Mononuclear cell (primary cell): ENCODE results near the gene TMPRSS3. TPM values are rescaled to one million over a fixed set of nuclear protein-coding genes. Genes with fewer than 3 reads are reported as not detected.
A peak's percentile ranks its signal among the peaks of the same experiment; 100 is the strongest.

Experiments used
- H3K27me3 ChIP-seq: 2 replicates; pipeline ENCODE4 v1.6.0; 2011; ENCODE audit warnings: low read length, control low read depth; ENCODE audit not compliant: insufficient read depth
- H3K4me1 ChIP-seq: 2 replicates; pipeline ENCODE4 v1.5.1; 2011; ENCODE audit warnings: mild to moderate bottlenecking, low read length, control low read depth; ENCODE audit not compliant: insufficient read depth
- H3K4me3 ChIP-seq: 2 replicates; pipeline ENCODE4 v1.5.1; 2011; ENCODE audit warnings: mild to moderate bottlenecking, low read length, moderate library complexity
- H3K9me3 ChIP-seq: 2 replicates; pipeline ENCODE4 v1.5.1; 2011; ENCODE audit warnings: low read depth, mild to moderate bottlenecking, control low read depth, low read length
- total RNA-seq: library from RNA; depleted of rRNA; stranded (reverse); fragments of >200 nt; gene quantifications from one replicate; pipeline ENCODE4 v1.2.3, GENCODE V29; 2012

TMPRSS3 gene
- total RNA-seq, 1 donor: 0.42 TPM

DNA sequence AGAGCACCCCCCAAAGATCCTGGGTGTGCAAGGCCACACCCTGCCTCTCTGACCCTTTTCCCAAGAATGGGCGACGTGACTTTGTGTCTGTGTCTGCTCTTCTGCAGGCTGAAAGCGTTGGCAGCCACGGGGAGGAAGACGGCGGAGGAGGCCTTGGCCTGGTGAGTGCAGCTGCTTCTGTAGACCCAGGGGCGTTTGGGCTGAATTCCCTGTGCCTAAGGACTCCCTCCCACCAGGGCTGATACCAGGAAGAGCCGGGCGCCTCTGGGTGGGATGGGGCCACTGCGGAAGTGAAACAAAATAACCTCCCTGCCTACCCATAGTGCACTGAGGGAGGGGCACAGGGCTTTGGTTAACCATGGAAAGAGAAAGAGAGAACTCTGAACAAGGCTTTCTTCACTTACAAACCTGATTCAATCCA lies 10.4 kb upstream of the TMPRSS3 start:
- H3K4me3 ChIP-seq: peak overlapping the region; percentile 47

DNA sequence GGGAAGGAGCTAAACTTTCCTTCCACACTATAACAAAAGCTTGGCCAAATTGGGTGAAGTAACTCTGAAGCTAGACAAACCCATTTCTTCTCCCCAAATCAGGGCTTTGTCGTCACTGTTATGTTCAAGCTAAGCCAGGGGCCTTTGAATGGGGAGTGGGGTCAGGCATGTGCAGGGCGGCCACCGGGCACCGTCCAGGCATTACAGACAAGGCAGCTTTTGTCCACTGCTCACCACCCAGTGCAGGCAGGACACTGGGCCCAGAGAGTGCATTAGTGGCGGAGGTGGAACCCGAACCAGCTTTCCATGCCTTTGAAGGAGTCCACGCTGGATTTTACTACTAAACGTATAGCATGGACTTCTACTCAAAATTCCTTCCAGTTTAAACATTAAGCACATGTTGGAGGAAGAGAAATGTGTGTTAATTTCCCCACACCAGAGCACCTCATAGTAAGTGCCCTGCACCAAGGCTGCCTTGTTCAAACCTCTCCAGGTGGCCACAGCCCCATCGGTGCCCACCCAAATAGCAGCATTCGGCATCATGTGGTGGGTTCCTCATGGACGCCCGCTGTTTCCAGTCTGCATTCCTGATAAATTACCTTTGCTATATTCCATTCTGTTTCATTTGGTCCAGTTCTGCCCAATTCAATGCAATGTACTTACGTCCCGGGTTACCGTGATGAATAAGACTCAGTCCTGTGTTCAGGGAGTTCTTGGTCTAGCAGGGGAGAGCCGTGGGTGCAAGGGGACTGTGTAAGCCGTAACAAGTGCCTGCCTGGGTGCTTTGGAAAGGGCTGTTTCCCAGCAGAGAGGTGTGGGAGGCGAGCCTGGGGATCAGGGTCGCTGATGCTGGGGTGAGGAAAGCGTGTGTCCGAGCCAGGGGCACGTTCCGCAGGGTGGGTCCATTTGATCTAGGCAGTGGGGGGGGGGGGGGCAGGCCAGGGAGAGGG lies 9.5 kb upstream of the TMPRSS3 start:
- Histone ChIP-seq H3K9me3 (peaks cover 6% of the 10 kb centered on the region), H3K4me3 (peak overlapping the region; percentile 47), H3K27me3 (no peaks in the 10 kb centered on the region), H3K4me1 (peaks cover 20% of the 10 kb centered on the region)

More for the DNA sequence above, 10.4 kb upstream of the TMPRSS3 start:
- Histone ChIP-seq H3K27me3 (no peaks in the 10 kb centered on the region), H3K9me3 (peaks cover 6% of the 10 kb centered on the region), H3K4me1 (peaks cover 20% of the 10 kb centered on the region)

GRCh38 chr21:42404539-42404938 lies 8.7 kb upstream of the TMPRSS3 start:
- no peaks in the 10 kb centered on the region for H3K27me3 ChIP-seq
- H3K9me3 ChIP-seq: peaks cover 6% of the 10 kb centered on the region
- H3K4me1 ChIP-seq: peaks cover 20% of the 10 kb centered on the region
- peak overlapping the region; percentile 47 for H3K4me3 ChIP-seq

GRCh38 chr21:42403611-42404231 lies 7.9 kb upstream of the TMPRSS3 start, which contains the start of gene UBASH3A:
Gene UBASH3A (plus strand): TSS chr21:42403902. CDS start chr21:42403946, 44 bp downstream.
- H3K9me3 ChIP-seq: peaks cover 6% of the 10 kb centered on the region
- no peaks in the 10 kb centered on the region for H3K27me3 ChIP-seq
- H3K4me1 ChIP-seq: peaks cover 14% of the 10 kb centered on the region
- H3K4me3 ChIP-seq: peak within 1 kb of the TSS; percentile 47

DNA sequence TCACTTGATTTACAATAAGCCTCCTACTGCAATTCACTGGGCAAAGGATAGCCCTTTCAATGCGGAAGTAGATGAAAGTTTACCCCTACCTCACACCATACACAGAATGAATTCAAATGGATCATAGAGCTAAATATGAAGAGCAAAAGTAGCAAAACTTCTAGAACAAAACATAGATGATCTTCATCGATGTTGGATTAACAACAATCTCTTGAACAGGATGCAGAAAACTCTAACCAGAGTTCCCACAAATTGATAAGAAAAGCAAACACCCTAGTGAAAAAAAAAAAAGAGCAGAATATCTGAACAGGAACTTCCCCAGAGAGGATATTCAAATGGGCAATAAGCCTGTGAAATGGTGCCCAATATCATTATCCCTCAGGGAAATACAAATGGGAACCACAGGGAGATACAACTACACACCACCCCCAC lies 6.0 kb upstream of the TMPRSS3 start:
- Histone ChIP-seq H3K27me3 (no peaks in the 10 kb centered on the region), H3K4me3 (no peak overlapping the region), H3K4me1 (peaks cover 9% of the 10 kb centered on the region), H3K9me3 (peaks cover 6% of the 10 kb centered on the region)

GRCh38 chr21:42401154-42401553 lies 5.3 kb upstream of the TMPRSS3 start:
- Histone ChIP-seq H3K27me3 (no peaks in the 10 kb centered on the region), H3K4me3 (no peak overlapping the region), H3K4me1 (peaks cover 6% of the 10 kb centered on the region), H3K9me3 (peaks cover 6% of the 10 kb centered on the region)

DNA sequence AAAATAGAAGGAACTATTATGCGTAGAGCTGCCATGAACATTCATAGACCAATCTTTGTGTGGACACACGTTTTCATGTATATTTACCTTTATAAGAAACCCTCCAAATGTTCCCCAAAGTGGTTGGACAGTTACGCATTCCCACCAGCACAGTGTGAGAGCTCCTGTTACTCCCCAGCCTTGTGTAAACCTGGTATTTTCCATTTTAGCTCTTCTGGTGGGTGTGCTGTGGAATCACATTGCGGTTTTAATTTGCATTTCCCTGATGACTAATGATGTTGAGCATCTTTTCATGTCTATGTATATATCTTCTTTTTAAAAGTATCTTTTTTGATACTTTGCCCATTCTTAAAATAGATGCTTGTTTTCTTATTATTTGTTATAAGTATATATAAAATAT lies 4.7 kb upstream of the TMPRSS3 start:
- H3K4me1 ChIP-seq: peaks cover 6% of the 10 kb centered on the region
- H3K9me3 ChIP-seq: peaks cover 6% of the 10 kb centered on the region
- H3K27me3 ChIP-seq: no peaks in the 10 kb centered on the region
- no peak overlapping the region for H3K4me3 ChIP-seq

DNA sequence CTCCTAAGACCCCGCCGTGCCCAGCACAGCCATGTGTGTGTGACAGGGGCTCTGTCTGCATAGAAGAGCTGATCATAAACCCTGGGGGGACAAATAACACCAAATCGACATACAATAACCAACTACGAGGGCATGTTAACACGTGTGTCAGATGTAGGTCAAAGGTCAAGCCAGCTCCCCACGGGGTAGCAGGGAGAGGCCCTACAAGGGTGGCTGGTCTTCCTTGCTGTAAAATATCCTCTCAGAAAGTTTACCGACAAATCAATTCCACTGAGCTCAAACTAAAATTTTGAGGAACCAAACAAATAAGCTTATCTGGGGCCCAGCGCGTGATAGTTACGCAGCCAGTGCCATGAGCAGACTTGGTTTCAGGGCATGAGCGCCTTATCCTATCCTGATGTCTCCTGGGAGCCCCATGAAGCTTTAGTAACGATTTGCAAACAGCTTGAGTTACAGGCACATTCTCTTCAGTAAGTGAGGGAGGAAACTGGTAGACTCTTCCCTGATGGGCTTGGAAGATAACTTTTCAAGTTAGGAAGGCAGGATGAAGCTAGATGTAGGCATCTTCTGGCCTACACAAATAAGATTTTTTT lies 2.7 kb upstream of the TMPRSS3 start:
- Histone ChIP-seq H3K4me1 (peaks cover 6% of the 10 kb centered on the region), H3K9me3 (peaks cover 6% of the 10 kb centered on the region), H3K4me3 (no peak overlapping the region), H3K27me3 (no peaks in the 10 kb centered on the region)

DNA sequence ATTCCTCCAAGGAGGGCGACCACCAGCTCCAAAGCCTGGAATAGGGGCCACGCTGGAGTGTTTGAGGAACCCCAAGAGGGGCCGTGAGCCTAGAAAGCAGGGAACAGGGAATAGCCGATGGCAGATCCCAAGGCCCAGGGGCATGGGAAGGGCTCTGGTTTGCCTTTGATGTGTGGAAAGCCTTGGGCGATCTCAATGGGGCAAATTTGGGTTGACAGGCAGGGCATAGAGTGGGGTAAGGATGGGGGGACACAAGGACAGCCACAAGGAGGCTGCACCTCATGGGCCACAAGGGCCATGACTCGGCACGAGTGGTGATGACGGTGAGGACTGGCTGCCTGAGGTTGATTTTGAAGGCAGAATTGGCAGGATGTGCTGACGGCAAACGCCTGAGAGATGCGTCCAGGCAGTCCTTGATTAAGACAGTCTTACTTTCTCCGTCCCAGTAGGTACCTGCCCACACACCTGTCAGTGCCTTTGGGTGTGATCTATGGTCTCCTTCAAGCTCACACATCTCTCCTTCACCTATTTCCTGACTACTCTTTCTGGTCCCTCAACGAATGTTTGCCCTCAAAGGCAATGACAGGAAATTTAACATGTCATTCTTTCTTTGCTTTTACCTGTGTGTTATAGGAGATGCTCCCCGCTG lies 2.0 kb upstream of the TMPRSS3 start:
- H3K9me3 ChIP-seq: peaks cover 6% of the 10 kb centered on the region
- peaks cover 6% of the 10 kb centered on the region for H3K4me1 ChIP-seq
- H3K27me3 ChIP-seq: no peaks in the 10 kb centered on the region
- no peak overlapping the region for H3K4me3 ChIP-seq

DNA sequence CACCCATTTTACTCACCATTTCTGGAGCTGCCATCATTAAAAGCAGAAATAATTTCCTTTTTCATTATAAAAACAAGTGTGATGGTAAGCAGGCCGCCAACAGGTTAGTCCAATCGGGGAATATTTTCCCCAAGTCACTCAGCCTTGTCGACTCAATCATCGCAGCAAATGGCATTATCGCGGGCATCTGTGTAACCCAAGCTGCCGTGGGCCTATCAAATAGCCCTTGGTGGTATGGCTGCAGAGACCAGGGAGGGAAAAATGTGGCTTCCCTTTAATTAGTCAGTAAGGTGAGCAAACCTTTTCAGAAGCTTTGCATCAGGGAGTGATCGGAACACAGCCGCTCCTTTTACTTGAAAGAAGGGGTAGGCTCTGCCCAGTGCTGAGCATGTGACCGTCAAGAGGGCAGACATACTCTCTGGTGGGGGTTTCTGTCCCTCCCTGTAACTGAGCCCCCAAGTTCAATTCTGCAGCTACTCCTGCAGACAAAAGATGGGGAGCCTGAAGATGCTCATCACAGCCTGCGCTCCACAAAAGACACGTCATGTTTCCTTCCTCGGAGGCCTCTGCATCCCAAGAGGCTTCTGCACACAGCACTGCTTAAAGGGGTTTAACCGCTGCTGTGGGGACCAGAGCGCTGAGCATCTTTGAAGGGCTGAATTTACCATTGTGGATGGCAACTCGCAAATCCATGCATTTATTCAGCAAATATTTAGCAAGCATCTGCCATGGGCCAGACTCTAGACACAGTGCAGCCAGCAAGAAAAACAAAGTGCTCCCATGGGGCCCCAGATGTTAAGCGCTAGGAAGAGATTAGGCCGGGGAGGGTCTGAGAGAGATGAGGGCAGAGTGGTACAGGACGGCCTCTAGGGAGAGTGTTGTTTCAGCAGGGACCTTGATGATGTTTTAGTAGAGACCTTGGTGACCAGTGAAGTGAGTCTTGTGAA lies 1.2 kb upstream of the TMPRSS3 start:
- H3K27me3 ChIP-seq: no peaks in the 10 kb centered on the region
- peaks cover 10% of the 10 kb centered on the region for H3K4me1 ChIP-seq
- H3K9me3 ChIP-seq: peaks cover 5% of the 10 kb centered on the region
- no peak overlapping the region for H3K4me3 ChIP-seq

DNA sequence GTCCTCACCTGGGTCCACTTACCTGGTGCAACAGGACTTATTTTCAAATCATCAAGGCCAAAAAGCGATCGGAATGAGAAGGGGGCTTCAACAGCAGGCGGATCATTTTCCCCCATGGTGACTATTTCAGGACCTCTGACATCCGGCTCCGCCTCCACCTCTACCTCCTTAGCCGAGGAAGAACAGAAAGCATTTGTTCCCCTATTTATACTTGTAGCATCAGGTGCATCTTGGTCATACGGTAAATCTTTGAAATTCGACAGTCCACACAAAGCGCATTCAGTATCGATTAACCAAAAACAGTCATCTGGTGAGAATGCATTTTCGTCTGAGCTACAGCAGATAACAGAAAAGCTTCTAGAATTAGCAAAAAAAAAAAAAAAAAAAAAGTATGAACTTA lies 550 bp downstream of the TMPRSS3 start:
- no peaks in the 10 kb centered on the region for H3K9me3 ChIP-seq
- H3K27me3 ChIP-seq: no peaks in the 10 kb centered on the region
- H3K4me1 ChIP-seq: peaks cover 10% of the 10 kb centered on the region
- H3K4me3 ChIP-seq: no peak overlapping the region

DNA sequence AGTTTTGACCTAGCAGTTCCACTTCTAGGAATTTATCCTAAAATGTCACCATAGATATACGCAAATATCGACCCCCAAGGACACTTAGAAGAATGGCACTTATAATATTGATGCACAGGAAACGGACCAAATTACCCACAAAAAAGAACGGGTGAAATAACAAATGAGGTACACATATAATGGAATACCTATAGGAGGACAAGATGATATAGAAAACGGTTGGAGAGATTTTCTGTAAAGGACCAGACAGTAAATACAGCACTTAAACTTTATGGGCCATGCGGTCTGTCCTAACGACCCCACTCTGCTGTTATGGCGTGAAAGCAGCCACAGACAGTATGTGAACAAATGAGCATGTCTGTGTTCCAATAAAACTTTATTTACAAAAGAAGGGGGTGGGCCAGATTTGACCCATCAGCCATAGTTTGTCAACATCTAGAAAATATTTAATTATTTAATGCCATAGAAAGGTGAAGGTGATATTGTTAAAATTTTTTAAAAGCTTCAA lies 2.4 kb downstream of the TMPRSS3 start:
- Histone ChIP-seq H3K4me3 (no peak overlapping the region), H3K9me3 (no peaks in the 10 kb centered on the region), H3K27me3 (no peaks in the 10 kb centered on the region), H3K4me1 (peaks cover 22% of the 10 kb centered on the region)

DNA sequence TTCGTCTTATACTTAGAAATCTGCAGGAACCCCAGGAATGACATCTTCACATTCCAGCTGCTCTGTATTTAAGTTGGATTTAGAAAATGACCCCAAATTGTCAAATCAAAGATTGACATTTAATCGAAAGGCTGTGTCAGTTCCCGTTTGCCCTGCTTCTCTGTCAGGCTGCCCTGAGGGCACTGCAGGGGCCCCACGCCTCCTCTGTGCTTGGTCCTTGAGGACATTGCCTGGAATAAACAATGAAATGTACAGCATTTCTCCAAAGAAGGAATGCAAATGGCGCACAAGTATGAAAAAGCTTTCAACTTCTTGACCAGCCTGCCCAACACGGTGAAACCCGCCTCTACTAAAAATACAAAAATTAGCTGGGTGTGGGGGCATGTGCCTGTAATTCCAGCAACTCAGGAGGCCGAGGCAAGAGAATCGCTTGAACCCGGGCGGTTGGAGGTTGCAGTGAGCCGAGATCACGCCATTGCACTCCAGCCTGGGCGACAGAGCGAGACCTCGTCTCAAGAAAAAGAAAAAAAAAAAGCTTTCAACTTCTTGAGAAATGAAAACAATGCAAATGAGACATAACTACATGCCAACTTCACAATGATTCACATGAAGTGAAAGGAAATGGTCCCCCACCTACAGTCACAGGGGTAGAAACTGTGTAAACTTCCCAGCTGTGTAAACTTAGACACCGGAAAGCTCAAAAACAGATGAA lies 3.0 kb downstream of the TMPRSS3 start:
- H3K9me3 ChIP-seq: no peaks in the 10 kb centered on the region
- H3K4me3 ChIP-seq: no peak overlapping the region
- peaks cover 21% of the 10 kb centered on the region for H3K4me1 ChIP-seq

More for the DNA sequence above, 3.0 kb downstream of the TMPRSS3 start:
- H3K27me3 ChIP-seq: no peaks in the 10 kb centered on the region
